Measurements from ENCODE around the gene JARID2.
"Not testable (repeated sequence)": the region's sequence is repeated elsewhere in the genome, so short reads cannot be mapped to it uniquely, and the experiment has no call there.

JARID2 gene

GRCh38 chr6:15265787-15266186 lies 19.9 kb downstream of the JARID2 start:
- DNase-seq = no peak

- no peak for DNase-seq
These were observed 20.6 kb downstream of the JARID2 start for GRCh38 chr6:15266423-15266996.

- no peak for DNase-seq
These were observed 21.4 kb downstream of the JARID2 start for GRCh38 chr6:15267221-15267620.

GRCh38 chr6:15268137-15268908 lies 22.5 kb downstream of the JARID2 start:
- no peak for DNase-seq

- DNase-seq = no peak
These were observed 23.1 kb downstream of the JARID2 start for GRCh38 chr6:15269011-15269410.

GRCh38 chr6:15269619-15270018 lies 23.8 kb downstream of the JARID2 start:
- no peak for DNase-seq

GRCh38 chr6:15270402-15270801 lies 24.5 kb downstream of the JARID2 start:
- no peak for DNase-seq

GRCh38 chr6:15272562-15272961 lies 26.7 kb downstream of the JARID2 start:
- DNase-seq = no peak

- no peak for DNase-seq
These were observed 29.0 kb downstream of the JARID2 start for GRCh38 chr6:15274692-15275387.

GRCh38 chr6:15276036-15276985 lies 30.4 kb downstream of the JARID2 start:
- no peak for DNase-seq

GRCh38 chr6:15279047-15279661 lies 33.3 kb downstream of the JARID2 start:
- DNase-seq = no peak

GRCh38 chr6:15280028-15280427 lies 34.2 kb downstream of the JARID2 start:
- DNase-seq = no peak

- no peak for DNase-seq
These were observed 35.1 kb downstream of the JARID2 start for GRCh38 chr6:15280961-15281360.

- no peak for DNase-seq
These were observed 36.5 kb downstream of the JARID2 start for GRCh38 chr6:15282334-15282733.

- DNase-seq = no peak
These were observed 38.1 kb downstream of the JARID2 start for GRCh38 chr6:15283986-15284361.

- DNase-seq = no peak
These were observed 38.9 kb downstream of the JARID2 start for GRCh38 chr6:15284743-15285142.

GRCh38 chr6:15285682-15286294 lies 39.9 kb downstream of the JARID2 start:
- no peak for DNase-seq

- DNase-seq = no peak
These were observed 42.0 kb downstream of the JARID2 start for GRCh38 chr6:15287670-15288375.

GRCh38 chr6:15288856-15289255 lies 43.0 kb downstream of the JARID2 start:
- DNase-seq = no peak

GRCh38 chr6:15289456-15289855 lies 43.6 kb downstream of the JARID2 start:
- not testable (repeated sequence) for DNase-seq

GRCh38 chr6:15290067-15290680 lies 44.3 kb downstream of the JARID2 start:
- DNase-seq = no peak
